GM06990 (cell line): ENCODE data around the gene ADIPOQ.
"Not testable (repeated sequence)": the region's sequence is repeated elsewhere in the genome, so short reads cannot be mapped to it uniquely, and the experiment has no call there.

Source experiments
- DNase-seq: peaks from one replicate; pipeline ENCODE4 v3.0.0-alpha.2; 2011; ENCODE audit not compliant: insufficient read length; ENCODE audit errors: extremely low read depth
- H3K27me3 ChIP-seq: replicated peaks from 2 replicates; pipeline ENCODE4 v1.6.0; 2011; ENCODE audit warnings: low read length; ENCODE audit not compliant: control insufficient read depth, insufficient read depth
- H3K36me3 ChIP-seq: 2 replicates; pipeline ENCODE4 v1.5.1; 2011; ENCODE audit warnings: low read length; ENCODE audit not compliant: control insufficient read depth, insufficient read depth
- H3K4me3 ChIP-seq: replicated peaks from 2 replicates; pipeline ENCODE4 v1.5.1; 2011; ENCODE audit warnings: low read depth, mild to moderate bottlenecking, control low read depth, low read length
- TF ChIP-seq, protein P1 (sequence below): IDR thresholded peaks from 2 replicates; pipeline ENCODE4 v1.5.1; 2011; ENCODE audit warnings: low read length, control low read depth, mild to moderate bottlenecking, inconsistent platforms; ENCODE audit not compliant: insufficient read depth, poor library complexity, severe bottlenecking

Gene ADIPOQ

DNA sequence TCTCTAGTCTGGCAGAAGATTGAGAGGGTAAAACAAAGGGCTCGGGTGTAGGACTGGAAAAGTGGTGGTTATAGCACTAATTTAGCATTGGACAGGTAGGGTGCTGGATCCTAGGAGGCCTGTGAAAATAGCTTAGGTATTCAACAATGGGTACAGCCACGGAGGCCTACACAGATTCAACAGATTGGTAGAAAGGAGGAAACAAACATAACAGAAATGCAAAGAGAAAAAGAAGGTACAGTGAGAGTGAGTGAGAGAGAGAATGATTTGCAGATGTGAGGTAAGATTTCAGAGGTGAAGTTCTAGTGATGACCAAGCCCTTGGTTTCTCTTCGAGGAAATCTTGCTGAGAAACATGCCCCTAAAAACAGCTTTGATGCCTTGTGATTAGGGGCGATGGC is 37.9 kb downstream of the ADIPOQ start:
- Histone ChIP-seq H3K36me3 (no peaks in the 10 kb centered on the region), H3K27me3 (no peaks in the 10 kb centered on the region), H3K4me3 (no peak overlapping the region)
- no peak for DNase-seq
- TF ChIP-seq, protein P1, sequence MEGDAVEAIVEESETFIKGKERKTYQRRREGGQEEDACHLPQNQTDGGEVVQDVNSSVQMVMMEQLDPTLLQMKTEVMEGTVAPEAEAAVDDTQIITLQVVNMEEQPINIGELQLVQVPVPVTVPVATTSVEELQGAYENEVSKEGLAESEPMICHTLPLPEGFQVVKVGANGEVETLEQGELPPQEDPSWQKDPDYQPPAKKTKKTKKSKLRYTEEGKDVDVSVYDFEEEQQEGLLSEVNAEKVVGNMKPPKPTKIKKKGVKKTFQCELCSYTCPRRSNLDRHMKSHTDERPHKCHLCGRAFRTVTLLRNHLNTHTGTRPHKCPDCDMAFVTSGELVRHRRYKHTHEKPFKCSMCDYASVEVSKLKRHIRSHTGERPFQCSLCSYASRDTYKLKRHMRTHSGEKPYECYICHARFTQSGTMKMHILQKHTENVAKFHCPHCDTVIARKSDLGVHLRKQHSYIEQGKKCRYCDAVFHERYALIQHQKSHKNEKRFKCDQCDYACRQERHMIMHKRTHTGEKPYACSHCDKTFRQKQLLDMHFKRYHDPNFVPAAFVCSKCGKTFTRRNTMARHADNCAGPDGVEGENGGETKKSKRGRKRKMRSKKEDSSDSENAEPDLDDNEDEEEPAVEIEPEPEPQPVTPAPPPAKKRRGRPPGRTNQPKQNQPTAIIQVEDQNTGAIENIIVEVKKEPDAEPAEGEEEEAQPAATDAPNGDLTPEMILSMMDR, result no peak

DNA sequence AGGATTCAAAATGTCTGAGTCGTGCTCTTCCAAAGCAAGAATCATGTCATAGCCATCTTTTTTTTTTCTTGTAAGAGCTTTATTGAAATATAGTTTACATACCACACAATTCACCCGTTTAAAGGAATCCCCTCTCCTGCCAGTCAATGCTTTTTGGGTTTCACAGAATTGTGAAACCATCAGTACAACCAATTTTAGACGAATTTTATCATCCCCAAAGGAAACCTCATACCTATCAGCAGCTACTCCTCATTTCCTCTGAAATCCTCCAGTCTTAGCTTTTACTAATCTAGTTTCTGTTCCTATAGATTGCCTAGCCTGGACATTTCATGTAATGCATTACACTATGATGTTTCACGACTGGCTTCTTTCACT is 39.6 kb downstream of the ADIPOQ start:
- TF ChIP-seq, protein P1, result no peak

DNA sequence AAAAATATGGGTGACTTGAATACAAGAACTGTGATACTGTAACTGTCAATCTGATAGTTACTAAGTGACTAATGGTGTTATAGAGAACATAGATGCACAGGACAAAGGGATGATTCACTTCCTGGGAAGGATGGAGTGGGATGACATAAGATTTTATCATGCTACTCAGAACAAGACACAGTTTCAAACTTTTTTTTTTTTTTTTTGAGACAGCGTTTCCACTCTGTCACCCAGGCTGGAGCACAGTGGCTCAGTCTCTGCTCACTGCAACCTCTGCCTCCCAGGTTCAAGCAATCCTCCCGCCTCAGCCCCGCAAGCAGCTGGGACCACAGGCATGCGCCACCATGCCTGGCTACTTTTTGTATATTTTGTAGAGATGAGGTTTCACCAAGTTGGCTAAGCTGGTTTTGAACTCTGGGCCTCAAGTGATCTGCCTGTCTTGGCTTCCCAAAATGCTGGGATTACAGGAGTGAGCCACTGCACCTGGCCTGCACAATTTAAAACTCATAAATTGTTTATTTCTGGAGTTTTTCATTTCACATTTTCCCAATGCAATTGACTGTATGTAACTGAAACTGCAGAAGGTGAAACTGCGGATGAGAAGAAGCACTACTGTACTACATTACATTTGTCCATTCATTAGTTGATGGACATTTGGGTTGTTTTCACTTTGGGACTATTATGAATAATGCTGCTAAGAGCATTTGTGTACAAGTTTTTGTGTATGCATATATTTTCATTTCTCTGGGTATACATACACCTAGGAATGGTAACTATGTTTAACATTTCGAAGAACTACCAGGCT is 40.6 kb downstream of the ADIPOQ start:
- no peaks in the 10 kb centered on the region for H3K36me3 ChIP-seq
- H3K27me3 ChIP-seq, result no peaks in the 10 kb centered on the region
- no peak for DNase-seq
- no peak overlapping the region for H3K4me3 ChIP-seq
- TF ChIP-seq, protein P1, result no peak

More for the DNA sequence above, 39.6 kb downstream of the ADIPOQ start:
- Histone ChIP-seq H3K4me3 (no peak overlapping the region), H3K27me3 (no peaks in the 10 kb centered on the region), H3K36me3 (no peaks in the 10 kb centered on the region)
- DNase-seq, result no peak

DNA sequence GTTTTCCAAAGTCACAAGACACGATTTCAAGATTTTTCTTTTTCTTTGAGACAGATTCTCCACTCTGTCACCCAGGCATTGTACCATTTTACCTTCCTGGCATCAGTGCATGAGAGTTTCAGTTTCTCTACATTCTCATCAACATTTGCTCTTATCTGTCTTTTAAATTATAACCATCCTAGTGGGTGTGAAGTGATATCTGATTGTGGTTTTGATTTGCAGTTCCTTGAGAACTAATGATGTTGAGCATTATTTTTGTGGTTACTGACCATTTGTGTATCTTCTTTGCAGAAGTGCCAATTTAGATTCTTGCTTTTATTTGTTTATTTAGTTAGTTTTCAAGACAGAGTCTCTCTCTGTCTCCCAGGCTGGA is 41.2 kb downstream of the ADIPOQ start:
- Histone ChIP-seq H3K36me3 (no peaks in the 10 kb centered on the region), H3K27me3 (no peaks in the 10 kb centered on the region), H3K4me3 (no peak overlapping the region)
- TF ChIP-seq, protein P1, result no peak
- no peak for DNase-seq

DNA sequence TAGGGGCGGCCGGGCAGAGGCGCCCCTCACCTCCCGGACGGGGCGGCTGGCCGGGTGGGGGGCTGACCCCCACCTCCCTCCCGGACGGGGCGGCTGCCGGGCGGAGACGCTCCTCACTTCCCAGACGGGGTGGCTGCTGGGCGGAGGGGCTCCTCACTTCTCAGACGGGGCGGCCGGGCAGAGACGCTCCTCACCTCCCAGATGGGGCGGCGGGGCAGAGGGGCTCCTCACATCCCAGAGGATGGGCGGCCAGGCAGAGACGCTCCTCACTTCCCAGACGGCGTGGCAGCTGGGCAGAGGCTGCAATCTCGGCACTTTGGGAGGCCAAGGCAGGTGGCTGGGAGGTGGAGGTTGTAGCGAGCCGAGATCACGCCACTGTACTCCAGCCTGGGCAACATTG is 42.4 kb downstream of the ADIPOQ start:
- H3K36me3 ChIP-seq, DNase-seq, H3K27me3 ChIP-seq, H3K4me3 ChIP-seq: not testable (repeated sequence)

DNA sequence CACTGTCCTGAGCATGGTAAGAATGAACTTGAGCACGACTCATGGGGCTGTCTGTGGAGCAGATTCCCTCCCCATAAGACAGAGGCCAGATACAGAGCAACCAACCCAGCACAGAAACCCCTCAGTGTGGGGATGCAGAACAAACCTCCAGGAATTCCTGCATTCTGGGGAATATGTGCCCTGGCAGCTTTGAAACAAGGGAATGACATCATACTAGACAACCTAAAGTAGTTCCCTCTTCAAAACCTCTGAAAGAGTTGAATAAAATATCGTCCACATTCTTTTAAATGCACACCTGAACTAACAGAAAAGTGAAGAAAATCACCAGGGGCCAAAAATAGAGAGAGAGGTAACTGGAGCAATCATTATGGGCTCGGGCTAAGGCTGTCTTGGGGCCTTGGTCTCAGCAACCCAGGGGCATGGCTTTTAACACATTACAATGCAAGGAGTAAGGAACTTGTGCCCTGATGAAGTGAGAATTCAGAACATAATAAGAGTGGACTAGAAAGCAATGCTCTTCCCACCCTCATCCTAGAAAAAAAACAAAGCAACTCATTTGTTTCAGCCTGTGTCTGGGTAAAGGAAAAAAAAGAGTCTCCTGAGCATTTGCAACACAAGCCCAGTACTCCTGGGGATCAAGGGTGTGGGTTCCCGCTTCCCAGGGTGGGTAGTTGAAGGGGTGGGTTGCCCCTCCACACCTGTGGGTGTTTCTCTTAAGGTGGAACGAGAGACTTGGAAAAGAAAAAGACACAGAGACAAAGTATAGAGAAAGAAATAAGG is 43.9 kb downstream of the ADIPOQ start:
- H3K4me3 ChIP-seq, result no peak overlapping the region
- DNase-seq, result no peak
- no peaks in the 10 kb centered on the region for H3K27me3 ChIP-seq
- TF ChIP-seq, protein P1, result no peak
- no peaks in the 10 kb centered on the region for H3K36me3 ChIP-seq

DNA sequence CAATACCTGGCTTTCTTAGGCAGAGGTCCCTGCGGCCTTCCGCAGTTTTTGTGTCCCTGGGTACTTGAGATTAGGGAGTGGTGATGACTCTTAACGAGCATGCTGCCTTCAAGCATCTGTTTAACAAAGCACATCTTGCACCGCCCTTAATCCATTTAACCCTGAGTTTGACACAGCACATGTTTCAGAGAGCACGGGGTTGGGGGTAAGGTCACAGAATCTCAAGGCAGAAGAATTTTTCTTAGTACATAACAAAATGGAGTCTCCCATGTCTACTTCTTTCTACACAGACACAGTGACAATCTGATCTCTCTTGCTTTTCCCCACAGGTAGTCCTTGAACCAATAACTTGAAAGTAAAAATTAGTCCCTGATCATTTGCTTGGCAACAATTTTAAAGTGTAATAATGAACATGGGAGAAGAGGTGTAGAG is 45.0 kb downstream of the ADIPOQ start:
- H3K4me3 ChIP-seq, DNase-seq, H3K36me3 ChIP-seq, H3K27me3 ChIP-seq: not testable (repeated sequence)
